B cell (primary cell): ENCODE data around the gene TSC22D2. TPM values are rescaled to one million over a fixed set of nuclear protein-coding genes. Genes with fewer than 3 reads are reported as not detected.

Experiments used
- ATAC-seq: fragments of 200-7000 bp; cut with Tn5 transposase; one replicate; pipeline ENCODE4 v1.10.0; 2021; ENCODE audit warnings: low read depth, mild to moderate bottlenecking, moderate number of reproducible peaks, moderate library complexity
- CTCF ChIA-PET: fragments of 350-600 bp; sonication (Branson Sonifier 250); formaldehyde crosslinking; loops from one replicate; lab custom pipeline; 2021; ENCODE audit warnings: antibody characterized with exemption, inconsistent platforms; lab: Charles Lee
- POLR2A ChIA-PET: fragments of 350-600 bp; sonication (Branson Sonifier 250); formaldehyde crosslinking; loops from one replicate; lab custom pipeline; 2021; ENCODE audit warnings: antibody characterized with exemption; lab: Charles Lee
- DNase-seq: peaks from one replicate; pipeline ENCODE4 v3.0.0; 2013
- H2AFZ ChIP-seq: 2 replicates; pipeline ENCODE4 v1.6.1; 2012; ENCODE audit warnings: mild to moderate bottlenecking, low read depth, low read length; ENCODE audit not compliant: insufficient read depth, poor library complexity, severe bottlenecking
- H3K27ac ChIP-seq, 2 donors: 1 replicate in 1 of 2; 2 replicates in 1 of 2; pipeline ENCODE4 v1.5.1; 2012 to 2013; ENCODE audit warnings: low read length in 2 of 2, mild to moderate bottlenecking in 2 of 2, moderate library complexity in 1 of 2
- H3K27me3 ChIP-seq, 4 experiments: fragments of 200-600 bp in 1 of 4; sonication (generic) in 1 of 4; replicated peaks in 1 of 4; 1 replicate in 2 of 4; 2 replicates in 2 of 4; pipeline versions ENCODE4 v1.6.1 to v1.7.0; 2013 to 2016; ENCODE audit warnings: low read length in 3 of 4, mild to moderate bottlenecking in 2 of 4, mixed read lengths in 1 of 4, moderate library complexity in 1 of 4; ENCODE audit not compliant: insufficient read depth in 4 of 4, control insufficient read depth in 3 of 4; ENCODE audit errors: control extremely low read depth in 1 of 4
- H3K36me3 ChIP-seq, 2 experiments: replicated peaks in 1 of 2; 1 replicate in 1 of 2; 2 replicates in 1 of 2; pipeline versions ENCODE4 v1.6.1 to v1.7.1; 2013; ENCODE audit warnings: low read length in 1 of 2; ENCODE audit not compliant: insufficient read depth in 2 of 2, control insufficient read depth in 1 of 2; ENCODE audit errors: control extremely low read depth in 1 of 2, extremely low read depth in 1 of 2
- H3K4me1 ChIP-seq, 2 donors: fragments of 200-600 bp in 1 of 2; sonication (generic) in 1 of 2; 1 replicate in 1 of 2; 2 replicates in 1 of 2; pipeline versions ENCODE4 v1.5.1 to v1.6.1; 2013 to 2017; ENCODE audit warnings: low read length in 2 of 2; ENCODE audit not compliant: control insufficient read depth in 2 of 2, insufficient read depth in 2 of 2
- H3K4me2 ChIP-seq: replicated peaks from 2 replicates; pipeline ENCODE3; 2012; ENCODE audit warnings: mild to moderate bottlenecking, low read depth, low read length; ENCODE audit not compliant: poor library complexity, severe bottlenecking
- H3K4me3 ChIP-seq, 5 experiments: fragments of 200-600 bp in 1 of 5; sonication (generic) in 1 of 5; 1 replicate in 3 of 5; 2 replicates in 2 of 5; pipeline versions ENCODE4 v1.5.1 to v1.7.0; 2011 to 2016; ENCODE audit warnings: low read length in 4 of 5, mild to moderate bottlenecking in 4 of 5, low read depth in 2 of 5, control low read depth in 1 of 5, moderate library complexity in 1 of 5; ENCODE audit not compliant: insufficient read depth in 1 of 5; ENCODE audit errors: control extremely low read depth in 1 of 5, extremely low read depth in 1 of 5
- H3K79me2 ChIP-seq: fragments of 200-600 bp; sonication (generic); one replicate; pipeline ENCODE4 v1.6.0; 2016; ENCODE audit warnings: low read length; ENCODE audit not compliant: control insufficient read depth, insufficient read depth
- H3K9ac ChIP-seq: fragments of 200-600 bp; sonication (generic); 2 replicates; pipeline ENCODE4 v1.6.1; 2017; ENCODE audit warnings: mild to moderate bottlenecking, low read length, moderate library complexity
- H3K9me3 ChIP-seq, 3 donors: one replicate each; pipeline versions ENCODE4 v1.6.1 to v1.7.1; 2013; ENCODE audit warnings: low read length in 2 of 3; ENCODE audit not compliant: control insufficient read depth in 2 of 3, insufficient read depth in 1 of 3; ENCODE audit errors: control extremely low read depth in 1 of 3
- H4K20me1 ChIP-seq: 2 replicates; pipeline ENCODE4 v1.6.0; 2012; ENCODE audit warnings: mild to moderate bottlenecking, low read length; ENCODE audit not compliant: insufficient read depth, control insufficient read depth, poor library complexity, severe bottlenecking
- H3K27ac Mint-ChIP-seq: one replicate; pipeline ENCODE4 v1.8.0; 2021; ENCODE audit warnings: mixed read lengths
- H3K27me3 Mint-ChIP-seq: one replicate; pipeline ENCODE4 v1.8.0; 2021; ENCODE audit warnings: mixed read lengths
- H3K4me1 Mint-ChIP-seq: one replicate; pipeline ENCODE4 v1.8.0; 2021; ENCODE audit warnings: mixed read lengths
- H3K4me3 Mint-ChIP-seq: one replicate; pipeline ENCODE4 v1.8.0; 2021; ENCODE audit warnings: mixed read lengths
- H3K9me3 Mint-ChIP-seq: one replicate; pipeline ENCODE4 v1.8.0; 2022; ENCODE audit warnings: mixed read lengths; ENCODE audit not compliant: insufficient read depth
- EZH2 ChIP-seq: IDR thresholded peaks from 2 replicates; pipeline ENCODE4 v1.6.1; 2012; ENCODE audit warnings: borderline replicate concordance, low read depth, mild to moderate bottlenecking, moderate library complexity, low read length; ENCODE audit not compliant: insufficient read depth, poor library complexity, severe bottlenecking
- WGBS: methylation state at CpG from one replicate; pipeline ENCODE4 v1.1.5; 2013; ENCODE audit warnings: missing lambda C conversion rate; ENCODE audit not compliant: insufficient coverage; 5-methylcytosine and 5-hydroxymethylcytosine counted together
- intact Hi-C: fragments of 100-400 bp; cut with micrococcal nuclease; formaldehyde crosslinking; loops from one replicate; pipeline ENCODE4 v1.10.0; 2022
- polyA plus RNA-seq: library from polyadenylated mRNA; depleted of rRNA; stranded (reverse); fragments of >200 nt; gene quantifications from 2 replicates; pipeline ENCODE4 v1.2.3, GENCODE V29; 2012
- total RNA-seq, 2 donors: library from RNA; stranded (reverse); fragments of 120-200 nt in 1 of 2; gene quantifications; 1 replicate in 1 of 2; 2 replicates in 1 of 2; pipeline versions ENCODE4 v1.2.3 to v1.2.4, GENCODE V29; 2013 to 2022
- TF ChIP-seq, protein P1 (sequence below): fragments of 200-600 bp; IDR thresholded peaks from one replicate; pipeline ENCODE4 v1.8.0; 2022; ENCODE audit warnings: antibody characterized with exemption, mild to moderate bottlenecking

The TSC22D2 gene
- total and polyA plus RNA-seq, 2 donors (not counting 1 experiment from before 2014, with no cell fraction given) = 17.2 to 45.9 TPM

DNA sequence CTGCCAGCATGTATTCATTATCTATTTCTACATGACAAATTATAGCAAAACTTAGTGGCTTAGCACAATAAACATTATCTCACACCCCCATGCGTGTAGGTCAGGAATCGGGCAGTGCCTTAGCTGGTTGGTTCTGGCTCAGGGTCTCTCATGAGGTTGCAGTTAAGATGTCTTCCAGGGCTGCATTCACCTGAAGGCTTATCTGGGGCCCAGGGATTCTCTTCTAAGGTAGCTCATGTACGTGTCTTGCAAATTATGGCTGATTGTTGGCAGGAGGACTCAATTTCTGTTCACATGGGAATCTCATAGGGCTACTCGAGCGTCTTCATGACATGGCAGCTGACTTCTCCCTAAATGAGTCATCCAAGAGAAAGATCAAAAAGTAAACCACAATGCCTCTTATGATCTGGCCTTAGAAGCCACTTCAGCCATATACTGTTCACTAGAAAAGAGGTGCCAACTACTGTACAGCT lies 42.9 kb upstream of the TSC22D2 start:
- H3K27ac ChIP-seq = no peak overlapping the region
- peaks cover 2% of the 10 kb centered on the region for H3K4me1 Mint-ChIP-seq
- intact Hi-C loops = no loop called here
- no peak overlapping the region for H3K4me2 ChIP-seq
- no peaks in the 10 kb centered on the region for H3K79me2 ChIP-seq
- no peak overlapping the region for H3K4me3 Mint-ChIP-seq
- ChIA-PET POLR2A (no interaction called here), CTCF (no interaction called here)
- ATAC-seq = no peak
- no peaks in the 10 kb centered on the region for H3K36me3 ChIP-seq
- TF ChIP-seq EZH2 = no peak
- TF ChIP-seq, protein P1, sequence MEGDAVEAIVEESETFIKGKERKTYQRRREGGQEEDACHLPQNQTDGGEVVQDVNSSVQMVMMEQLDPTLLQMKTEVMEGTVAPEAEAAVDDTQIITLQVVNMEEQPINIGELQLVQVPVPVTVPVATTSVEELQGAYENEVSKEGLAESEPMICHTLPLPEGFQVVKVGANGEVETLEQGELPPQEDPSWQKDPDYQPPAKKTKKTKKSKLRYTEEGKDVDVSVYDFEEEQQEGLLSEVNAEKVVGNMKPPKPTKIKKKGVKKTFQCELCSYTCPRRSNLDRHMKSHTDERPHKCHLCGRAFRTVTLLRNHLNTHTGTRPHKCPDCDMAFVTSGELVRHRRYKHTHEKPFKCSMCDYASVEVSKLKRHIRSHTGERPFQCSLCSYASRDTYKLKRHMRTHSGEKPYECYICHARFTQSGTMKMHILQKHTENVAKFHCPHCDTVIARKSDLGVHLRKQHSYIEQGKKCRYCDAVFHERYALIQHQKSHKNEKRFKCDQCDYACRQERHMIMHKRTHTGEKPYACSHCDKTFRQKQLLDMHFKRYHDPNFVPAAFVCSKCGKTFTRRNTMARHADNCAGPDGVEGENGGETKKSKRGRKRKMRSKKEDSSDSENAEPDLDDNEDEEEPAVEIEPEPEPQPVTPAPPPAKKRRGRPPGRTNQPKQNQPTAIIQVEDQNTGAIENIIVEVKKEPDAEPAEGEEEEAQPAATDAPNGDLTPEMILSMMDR = no peak
- H3K27ac Mint-ChIP-seq = no peak overlapping the region
- H3K27me3 ChIP-seq = no peaks in the 10 kb centered on the region
- DNase-seq = no peak
- no peak overlapping the region for H3K4me3 ChIP-seq
- no peak overlapping the region for H2AFZ ChIP-seq
- H3K27me3 Mint-ChIP-seq = peaks cover 3% of the 10 kb centered on the region
- H3K9ac ChIP-seq = no peak overlapping the region
- H3K9me3 Mint-ChIP-seq = no peaks in the 10 kb centered on the region
- H3K9me3 ChIP-seq = no peaks in the 10 kb centered on the region
- WGBS = 71% methylated on average over 3 of the region's 5 CpGs
- H4K20me1 ChIP-seq = no peaks in the 10 kb centered on the region
- no peaks in the 10 kb centered on the region for H3K4me1 ChIP-seq

DNA sequence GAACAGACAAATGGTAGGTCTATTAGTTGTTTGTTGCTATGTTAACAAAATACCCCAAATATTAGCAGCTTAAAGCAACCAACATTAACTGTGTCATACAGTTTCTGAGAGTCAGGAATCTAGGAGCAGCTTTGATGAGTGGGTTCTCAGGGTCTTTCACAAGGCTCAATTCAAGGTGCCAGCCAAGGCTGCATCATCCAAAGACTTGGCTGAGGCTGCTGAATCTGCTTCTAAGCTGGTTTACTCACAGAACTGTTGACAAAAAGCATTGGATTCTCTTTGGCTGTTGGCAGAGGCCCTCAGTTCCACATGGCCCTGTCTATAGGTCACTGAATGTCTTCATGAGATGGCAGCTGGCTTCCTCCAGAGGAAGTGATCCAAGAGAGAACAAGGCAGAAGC lies 40.3 kb upstream of the TSC22D2 start:
- no peaks in the 10 kb centered on the region for H3K27me3 Mint-ChIP-seq
- H3K4me3 Mint-ChIP-seq = no peak overlapping the region
- H3K79me2 ChIP-seq = no peaks in the 10 kb centered on the region
- H3K4me1 ChIP-seq = no peaks in the 10 kb centered on the region
- H3K9me3 ChIP-seq = peaks cover 0 to 1% (median 0%) of the 10 kb centered on the region in 3 donors
- no peaks in the 10 kb centered on the region for H4K20me1 ChIP-seq
- no peak overlapping the region for H3K27ac Mint-ChIP-seq
- H3K4me1 Mint-ChIP-seq = peaks cover 5% of the 10 kb centered on the region
- ATAC-seq (no peak), DNase-seq (no peak)
- H3K4me2 ChIP-seq = no peak overlapping the region
- intact Hi-C loops = no loop called here
- no peaks in the 10 kb centered on the region for H3K27me3 ChIP-seq
- TF ChIP-seq EZH2 = no peak
- TF ChIP-seq, protein P1 = no peak
- CTCF ChIA-PET = no interaction called here
- no peaks in the 10 kb centered on the region for H3K9me3 Mint-ChIP-seq
- no peak overlapping the region for H2AFZ ChIP-seq
- H3K9ac ChIP-seq = no peak overlapping the region
- H3K27ac ChIP-seq = no peak overlapping the region
- no peaks in the 10 kb centered on the region for H3K36me3 ChIP-seq
- POLR2A ChIA-PET = no interaction called here
- H3K4me3 ChIP-seq = no peak overlapping the region
